Colonic mucosa (tissue), 4 donors: ENCODE results near the gene ACADVL. TPM values are rescaled to one million over a fixed set of nuclear protein-coding genes. Genes with fewer than 3 reads are reported as not detected.

ENCODE experiments used
- DNase-seq: peaks from one replicate; pipeline ENCODE4 v3.0.0-alpha.2; 2020
- H3K27ac ChIP-seq: fragments of 200-600 bp; one replicate; pipeline ENCODE4 v1.8.0; 2021
- H3K27me3 ChIP-seq: fragments of 200-600 bp; one replicate; pipeline ENCODE4 v1.8.0; 2021
- H3K36me3 ChIP-seq: fragments of 200-600 bp; one replicate; pipeline ENCODE4 v1.8.0; 2021
- H3K4me1 ChIP-seq: fragments of 200-600 bp; one replicate; pipeline ENCODE4 v1.8.0; 2021; ENCODE audit warnings: mild to moderate bottlenecking
- H3K4me3 ChIP-seq: fragments of 200-600 bp; one replicate; pipeline ENCODE4 v1.8.0; 2021
- H3K9ac ChIP-seq, 2 donors: one replicate each; pipeline ENCODE4 v1.7.0; 2013; ENCODE audit warnings: control low read depth in 2 of 2, low read depth in 2 of 2, low read length in 2 of 2
- H3K9me3 ChIP-seq: fragments of 200-600 bp; one replicate; pipeline ENCODE4 v1.8.0; 2021
- intact Hi-C: fragments of 100-400 bp; cut with DNase I; formaldehyde crosslinking; loops from one replicate; pipeline ENCODE4 v1.14.1; 2022
- total RNA-seq, 2 donors: library from RNA; stranded (reverse); fragmentation: NEBNext Ultra II Directional in 1 of 2; extraction: Animal tissue kit (Norgen Biotek cat#: 25700) in 1 of 2; gene quantifications; one replicate each; pipeline ENCODE4 v1.2.1, GENCODE V29; 2021
- TF ChIP-seq, protein P1 (sequence below): fragments of 200-600 bp; IDR thresholded peaks from one replicate; pipeline ENCODE4 v1.8.0; 2022; ENCODE audit warnings: antibody characterized with exemption, mild to moderate bottlenecking
- donor health status: healthy.
- donor health status: DM: no; HTN: no; CAD: no.
- donor health status: DM: no; HTN: no; CAD: no.

ACADVL gene
- total RNA-seq, 2 donors from 2014 or later = 606 to 859 TPM

DNA sequence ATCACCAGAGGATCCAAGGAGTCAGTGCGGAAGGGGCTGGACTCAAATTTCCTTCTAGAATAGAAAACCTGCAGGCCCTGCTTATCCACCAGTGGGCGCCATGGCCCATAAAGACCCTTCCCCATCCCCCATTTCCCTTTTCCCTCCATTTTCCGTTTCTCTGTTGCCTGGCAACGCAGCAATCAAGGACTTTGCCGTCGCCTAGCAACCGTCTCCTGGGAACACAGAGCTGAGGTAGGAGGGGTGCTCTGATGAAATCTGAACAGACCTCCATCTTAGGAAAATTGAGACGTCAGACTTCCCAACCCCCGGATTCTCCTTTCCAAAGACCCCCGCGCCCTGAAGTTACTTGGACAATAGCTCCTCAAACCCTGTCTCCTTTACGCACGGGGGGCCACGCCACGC lies 5.8 kb upstream of the ACADVL start:
- H3K4me3 ChIP-seq = peak overlapping the region; percentile 40
- no peaks in the 10 kb centered on the region for H3K36me3 ChIP-seq
- no peaks in the 10 kb centered on the region for H3K4me1 ChIP-seq
- peak overlapping the region; percentile 63 for H3K27ac ChIP-seq
- no peak overlapping the region for H3K9ac ChIP-seq
- no peaks in the 10 kb centered on the region for H3K9me3 ChIP-seq
- TF ChIP-seq, protein P1, sequence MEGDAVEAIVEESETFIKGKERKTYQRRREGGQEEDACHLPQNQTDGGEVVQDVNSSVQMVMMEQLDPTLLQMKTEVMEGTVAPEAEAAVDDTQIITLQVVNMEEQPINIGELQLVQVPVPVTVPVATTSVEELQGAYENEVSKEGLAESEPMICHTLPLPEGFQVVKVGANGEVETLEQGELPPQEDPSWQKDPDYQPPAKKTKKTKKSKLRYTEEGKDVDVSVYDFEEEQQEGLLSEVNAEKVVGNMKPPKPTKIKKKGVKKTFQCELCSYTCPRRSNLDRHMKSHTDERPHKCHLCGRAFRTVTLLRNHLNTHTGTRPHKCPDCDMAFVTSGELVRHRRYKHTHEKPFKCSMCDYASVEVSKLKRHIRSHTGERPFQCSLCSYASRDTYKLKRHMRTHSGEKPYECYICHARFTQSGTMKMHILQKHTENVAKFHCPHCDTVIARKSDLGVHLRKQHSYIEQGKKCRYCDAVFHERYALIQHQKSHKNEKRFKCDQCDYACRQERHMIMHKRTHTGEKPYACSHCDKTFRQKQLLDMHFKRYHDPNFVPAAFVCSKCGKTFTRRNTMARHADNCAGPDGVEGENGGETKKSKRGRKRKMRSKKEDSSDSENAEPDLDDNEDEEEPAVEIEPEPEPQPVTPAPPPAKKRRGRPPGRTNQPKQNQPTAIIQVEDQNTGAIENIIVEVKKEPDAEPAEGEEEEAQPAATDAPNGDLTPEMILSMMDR = peak; percentile 16
- intact Hi-C loops = no loop called here
- DNase-seq = no peak
- H3K27me3 ChIP-seq = no peaks in the 10 kb centered on the region

DNA sequence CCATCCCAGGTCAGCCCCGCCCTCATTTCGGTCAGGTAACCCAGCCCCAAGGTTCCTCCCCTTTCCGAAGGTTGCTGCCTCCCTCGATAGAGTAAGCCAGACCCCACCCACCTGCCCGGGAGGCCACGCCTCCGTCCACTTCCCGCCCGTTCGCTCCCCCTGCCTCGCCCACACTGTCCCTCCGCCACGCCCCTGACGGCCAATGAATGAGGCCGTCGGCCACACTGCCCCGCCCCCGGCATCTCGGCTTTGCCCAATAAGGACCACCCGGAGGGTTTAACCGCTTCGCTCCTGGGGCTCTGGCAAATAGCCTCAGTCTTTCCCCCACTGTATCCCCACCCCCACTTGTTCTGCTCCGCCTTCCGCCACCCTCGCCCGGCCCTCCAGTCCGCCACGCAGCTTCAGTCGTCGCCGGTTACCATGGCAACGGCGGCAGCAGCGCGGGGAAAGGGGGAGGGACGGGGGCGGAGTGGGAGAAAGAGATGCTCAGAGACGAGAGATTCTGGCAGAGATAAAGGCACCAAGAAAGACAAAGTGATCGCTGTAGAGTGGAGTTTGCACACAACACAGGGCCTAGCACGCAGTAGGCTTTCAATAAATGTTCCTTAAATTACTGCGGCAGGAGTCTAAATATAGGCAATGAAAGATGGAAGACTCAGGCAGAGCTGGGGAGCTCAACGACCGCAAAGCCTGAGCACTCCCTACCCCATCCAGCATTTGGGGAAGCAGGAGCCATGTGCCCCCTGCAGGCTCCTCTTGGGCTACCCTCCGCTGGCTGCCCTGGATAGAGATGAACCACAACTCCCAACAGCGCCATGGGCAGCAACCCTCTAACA lies 5.2 kb upstream of the ACADVL start:
- peak; percentile 99 for DNase-seq
- H3K27me3 ChIP-seq = no peaks in the 10 kb centered on the region
- H3K36me3 ChIP-seq = no peaks in the 10 kb centered on the region
- H3K9ac ChIP-seq = peak overlapping the region; percentile 45 to 62
- intact Hi-C loops = no loop called here
- peak overlapping the region; percentile 40 for H3K4me3 ChIP-seq
- H3K9me3 ChIP-seq = no peaks in the 10 kb centered on the region
- TF ChIP-seq, protein P1 = no peak
- H3K27ac ChIP-seq = peak overlapping the region; percentile 63
- no peaks in the 10 kb centered on the region for H3K4me1 ChIP-seq

DNA sequence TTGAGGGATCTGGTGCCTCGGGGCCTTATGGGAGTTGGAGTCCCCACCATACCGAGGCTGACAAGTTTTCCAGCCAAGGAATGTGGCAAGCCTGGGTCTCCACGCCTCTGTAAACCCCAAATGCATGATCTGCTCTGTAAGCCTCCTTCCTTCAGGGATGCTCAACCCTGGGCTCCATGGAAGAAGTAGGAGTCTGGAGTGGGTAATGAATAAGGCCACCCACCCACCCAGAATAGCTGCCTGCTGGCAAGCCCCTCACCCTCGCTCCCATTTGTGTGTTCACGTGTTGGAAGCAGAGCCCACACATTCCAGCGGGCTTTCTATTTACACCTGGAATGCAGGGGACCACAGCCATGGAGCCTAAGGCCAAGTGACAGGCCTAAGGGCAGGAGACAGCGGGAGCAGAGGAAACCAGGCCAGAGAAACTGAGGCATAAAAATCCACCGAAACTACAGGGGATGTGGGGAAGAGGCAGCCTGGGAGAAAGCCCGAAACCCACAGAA lies 4.6 kb upstream of the ACADVL start:
- Histone ChIP-seq H3K9ac (peak overlapping the region in 1 of 2 donors; percentile 62), H3K27me3 (no peaks in the 10 kb centered on the region), H3K27ac (no peak overlapping the region), H3K4me1 (no peaks in the 10 kb centered on the region), H3K36me3 (no peaks in the 10 kb centered on the region), H3K4me3 (no peak overlapping the region), H3K9me3 (no peaks in the 10 kb centered on the region)
- TF ChIP-seq, protein P1 = no peak
- DNase-seq = no peak
- intact Hi-C loops = no loop called here

DNA sequence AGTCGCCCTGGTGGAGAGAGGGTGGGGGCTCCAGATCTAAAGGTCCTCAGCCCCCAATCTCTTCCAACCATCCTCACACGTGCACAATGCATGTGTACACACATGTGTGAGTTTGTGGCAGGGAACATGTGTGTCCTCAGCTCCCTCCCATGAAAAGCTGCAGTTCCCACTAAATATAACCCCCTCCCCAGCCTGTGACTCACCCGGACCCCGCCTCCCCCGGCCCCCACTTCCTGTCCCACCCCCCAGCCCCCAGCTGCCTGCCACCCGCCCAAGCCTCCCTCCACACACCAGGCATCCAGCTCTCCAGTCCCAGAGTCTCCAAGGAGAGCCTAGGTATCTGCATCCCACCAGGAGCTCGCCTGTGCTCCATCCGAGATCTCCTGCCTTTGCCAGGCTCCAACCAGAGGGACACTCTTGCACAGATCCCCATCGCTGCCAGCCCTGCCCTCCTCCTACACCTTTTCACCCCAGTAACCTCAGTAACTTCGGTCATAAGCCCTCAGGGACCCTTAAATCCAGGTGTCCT lies 4.0 kb upstream of the ACADVL start:
- no peaks in the 10 kb centered on the region for H3K27me3 ChIP-seq
- intact Hi-C loops = no loop called here
- no peak for DNase-seq
- peaks cover 3% of the 10 kb centered on the region for H3K4me1 ChIP-seq
- TF ChIP-seq, protein P1 = no peak
- H3K9ac ChIP-seq = peak overlapping the region in 1 of 2 donors; percentile 44
- H3K4me3 ChIP-seq = no peak overlapping the region
- H3K36me3 ChIP-seq = no peaks in the 10 kb centered on the region
- no peak overlapping the region for H3K27ac ChIP-seq
- H3K9me3 ChIP-seq = no peaks in the 10 kb centered on the region

DNA sequence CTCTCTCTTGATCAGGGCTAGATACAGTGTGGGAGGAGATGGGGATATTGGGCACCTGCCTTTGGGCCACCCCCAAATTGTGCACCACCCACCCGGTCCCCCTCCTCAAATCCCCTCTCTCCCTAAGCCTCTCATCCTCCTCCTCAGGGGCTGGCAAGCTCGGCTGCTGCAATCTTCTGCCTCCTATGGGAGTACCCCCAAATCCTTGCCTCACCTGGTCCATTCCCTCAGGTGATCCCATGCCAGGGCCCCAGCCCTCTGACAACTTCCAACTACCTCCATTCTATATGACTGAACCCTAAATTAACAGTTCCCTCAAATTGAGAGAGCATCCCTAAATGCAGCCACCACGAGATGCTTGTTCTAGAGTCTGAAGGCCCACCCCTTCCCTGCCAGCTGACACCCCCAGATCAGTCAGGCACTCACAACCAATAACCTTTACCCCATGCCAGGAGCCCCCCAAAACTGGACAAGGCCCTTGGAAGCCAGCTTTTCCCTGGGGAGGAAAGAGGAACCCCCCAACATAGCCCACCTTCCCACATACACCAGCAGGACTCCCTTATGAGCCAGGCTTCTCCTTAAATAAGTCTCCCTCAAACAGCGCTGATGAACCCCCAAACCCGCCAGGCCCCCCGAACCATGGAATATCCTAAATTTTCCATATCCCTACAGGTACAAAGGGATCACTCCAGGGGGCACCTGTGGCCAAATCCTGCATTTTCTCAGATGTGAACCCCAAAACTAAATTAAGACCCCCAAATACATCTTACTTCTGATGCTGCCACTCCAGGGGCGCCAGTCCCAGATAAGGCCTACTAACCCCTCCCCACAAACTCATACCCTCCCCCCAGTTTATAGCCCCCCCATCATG lies 3.3 kb upstream of the ACADVL start:
- Histone ChIP-seq H3K9ac (peak overlapping the region in 1 of 2 donors; percentile 43), H3K27ac (peak overlapping the region; percentile 31), H3K36me3 (no peaks in the 10 kb centered on the region), H3K4me1 (peaks cover 11% of the 10 kb centered on the region), H3K27me3 (no peaks in the 10 kb centered on the region), H3K9me3 (no peaks in the 10 kb centered on the region), H3K4me3 (peak overlapping the region; percentile 16)
- TF ChIP-seq, protein P1 = no peak
- intact Hi-C loops = no loop called here
- DNase-seq = no peak
